Stimulated activated CD4-positive, alpha-beta T cell treated with anti-CD3 and anti-CD28 coated beads, Interleukin-2, amount 100 ng/mL, for 48 hours (primary cell): Measurements from ENCODE around the gene FAM13C.

Experiments used
- DNase-seq, 2 donors: peaks; one replicate each; pipeline ENCODE4 v3.0.0-alpha.2; 2020

FAM13C gene

DNA sequence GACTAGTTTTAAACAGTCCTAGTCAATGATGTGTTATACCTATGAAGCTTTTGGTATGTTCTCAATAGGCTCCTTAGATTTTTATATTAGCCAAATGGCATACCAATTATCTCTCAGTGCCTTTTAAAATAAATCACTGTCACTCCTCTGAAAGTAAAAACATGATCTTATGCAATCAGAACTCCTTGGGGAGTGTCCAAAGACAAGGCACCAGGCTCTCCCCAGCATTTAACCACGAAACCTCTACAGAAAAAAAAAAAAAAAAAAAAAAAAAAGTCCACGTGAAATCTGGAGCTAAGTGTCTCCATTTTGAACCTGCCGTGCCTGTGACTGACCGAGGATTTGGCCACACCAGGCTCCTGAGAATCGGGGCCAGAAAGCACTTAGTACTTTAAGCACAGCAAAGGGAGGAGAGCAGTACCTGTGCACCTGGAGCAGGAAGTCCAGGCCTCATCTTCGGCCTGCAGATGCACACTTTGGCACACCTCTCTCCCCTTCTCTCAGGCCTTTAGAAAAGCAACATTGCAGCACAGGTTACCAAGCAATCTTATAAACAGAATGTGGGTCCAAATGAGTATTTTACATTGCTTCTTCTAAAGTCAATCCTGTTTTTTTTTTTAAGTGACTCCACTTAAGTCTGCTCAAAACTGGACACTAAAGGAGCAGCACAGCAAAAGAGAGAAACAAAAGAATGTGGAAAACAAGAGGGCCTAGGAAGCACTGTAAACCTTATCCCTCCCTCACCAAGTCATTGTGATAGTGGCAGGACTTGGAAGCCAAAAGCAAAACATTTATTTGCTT lies 1.5 kb downstream of the FAM13C start:
- no peak for DNase-seq

DNA sequence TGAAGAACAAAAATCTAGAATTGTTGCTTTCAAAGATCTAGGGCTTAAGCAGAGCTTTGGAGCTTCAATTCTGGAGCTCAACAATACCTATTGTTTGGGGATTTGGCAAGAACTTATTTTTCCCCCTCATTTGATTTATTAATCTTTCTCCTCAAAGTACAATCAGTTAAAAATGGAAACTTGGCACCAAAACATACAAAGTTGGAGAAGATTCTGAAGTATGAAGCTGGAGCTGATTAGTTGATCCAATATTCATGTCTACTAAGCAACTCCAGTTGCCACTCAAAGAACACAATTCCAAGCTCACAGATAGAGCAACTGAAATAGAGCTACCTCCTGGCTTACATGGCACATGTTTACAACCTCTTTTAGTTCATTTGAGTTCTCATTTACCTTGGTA lies 3.8 kb downstream of the FAM13C start:
- no peak for DNase-seq

DNA sequence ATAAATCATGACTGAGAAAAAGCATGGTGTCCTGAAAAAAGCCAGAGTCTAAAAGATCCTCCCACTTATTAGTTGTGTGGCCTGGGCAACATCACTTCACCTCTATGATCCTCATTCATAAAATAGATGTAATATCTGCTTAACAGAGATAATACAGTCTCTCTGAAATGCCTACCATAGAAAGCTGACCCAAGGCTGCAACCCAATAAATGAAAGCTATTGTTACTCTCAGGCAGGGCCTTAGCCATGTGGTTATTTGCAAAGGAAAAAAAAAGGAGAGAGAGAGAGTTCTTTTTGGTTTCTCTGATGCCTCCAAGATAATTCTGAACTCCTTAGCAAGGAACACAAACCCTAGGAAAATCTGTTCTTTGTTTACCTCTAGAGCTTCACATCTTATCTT lies 7.9 kb downstream of the FAM13C start:
- DNase-seq: no peak

DNA sequence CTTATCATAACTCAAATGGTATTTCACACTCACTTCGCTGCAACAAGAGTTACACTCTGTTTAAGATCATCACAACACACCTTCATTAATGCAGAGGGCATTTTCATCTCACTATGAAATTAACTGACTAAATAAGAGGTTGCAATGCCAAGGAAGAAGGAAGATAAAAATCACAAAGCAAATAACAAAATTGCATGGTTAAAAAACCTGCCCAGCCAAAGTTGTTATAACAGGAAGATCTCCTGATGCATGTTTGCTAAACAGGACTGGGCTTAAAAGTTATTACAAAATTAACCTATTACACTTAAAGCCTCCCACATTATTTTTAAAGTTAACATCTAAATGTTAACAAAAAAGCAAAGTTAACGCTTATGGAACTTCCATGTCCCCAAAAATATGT lies 11.8 kb downstream of the FAM13C start:
- no peak for DNase-seq

DNA sequence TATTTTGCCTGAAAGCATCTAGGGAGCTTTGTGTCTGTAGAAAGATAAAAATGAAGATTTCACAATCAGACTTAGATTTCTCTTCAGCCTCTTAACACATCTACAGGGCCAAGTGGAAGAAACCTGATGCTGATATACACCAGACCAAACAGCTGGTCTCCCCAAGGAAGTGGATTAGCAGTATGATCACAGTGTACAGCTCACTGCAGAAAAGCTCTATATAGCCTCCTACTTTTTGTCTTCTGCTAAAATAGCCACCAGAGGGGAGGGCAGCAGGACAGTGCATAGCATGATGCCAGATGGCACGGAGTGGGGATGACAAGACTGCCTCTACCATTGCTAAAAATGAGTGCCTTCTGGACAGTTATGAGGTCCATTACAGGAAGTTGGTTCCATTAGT lies 16.0 kb downstream of the FAM13C start:
- DNase-seq: no peak

DNA sequence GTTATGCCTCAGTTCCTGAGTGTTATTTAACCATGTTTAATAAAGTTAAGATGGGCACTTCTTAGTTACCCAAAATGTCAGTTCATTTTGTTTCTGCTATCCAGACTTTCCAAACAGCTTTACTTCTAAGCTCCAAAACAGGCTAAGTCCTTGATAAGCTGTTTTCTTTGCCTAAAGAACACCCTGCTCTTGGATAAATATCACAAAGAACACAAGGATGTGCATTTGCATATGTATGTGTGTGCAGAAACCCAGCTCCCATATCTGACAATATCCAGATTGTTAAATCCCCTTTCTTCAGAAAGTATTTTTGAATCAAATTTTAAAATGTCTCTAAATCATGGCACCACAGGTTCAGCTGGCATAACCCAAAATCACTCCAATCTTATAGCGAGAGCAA lies 19.6 kb downstream of the FAM13C start:
- no peak for DNase-seq

DNA sequence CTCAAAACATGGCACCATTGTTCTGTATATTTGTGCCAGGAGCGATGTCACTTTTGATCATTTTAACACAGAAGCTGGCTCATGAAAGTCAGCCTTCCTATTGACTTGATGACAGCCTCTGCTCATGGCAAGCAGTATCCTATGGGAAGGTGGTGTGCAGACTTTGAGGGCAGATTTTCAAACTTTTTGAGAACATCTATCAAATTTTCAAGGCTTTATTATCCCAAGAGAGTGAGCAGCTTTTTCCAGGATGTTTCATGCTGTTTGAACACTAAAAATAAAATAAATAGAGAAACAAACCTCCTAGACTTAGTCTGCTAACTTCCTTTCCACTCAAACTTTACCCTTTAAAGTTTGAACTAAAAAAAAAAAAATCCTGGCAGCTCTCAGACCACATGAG lies 20.3 kb downstream of the FAM13C start:
- no peak for DNase-seq

DNA sequence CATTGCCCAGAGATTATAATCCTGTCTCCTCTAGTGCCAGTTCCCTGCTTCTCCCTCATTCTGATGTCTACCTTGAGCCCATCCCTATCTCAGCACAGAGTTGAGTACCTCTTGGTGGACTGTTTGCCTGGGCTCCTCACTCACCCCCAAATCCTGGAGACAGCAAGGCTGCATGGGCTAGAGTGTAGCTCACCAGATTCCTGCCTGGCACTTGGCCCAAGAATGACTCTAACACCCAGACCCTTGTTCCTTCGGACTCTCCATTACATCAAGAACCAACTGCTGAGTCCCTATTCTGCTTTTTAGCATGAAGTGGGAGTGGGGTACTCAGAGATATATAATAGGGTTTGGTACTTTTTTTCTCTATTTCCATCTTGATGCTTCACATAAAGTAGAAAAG lies 22.1 kb downstream of the FAM13C start:
- DNase-seq: no peak

DNA sequence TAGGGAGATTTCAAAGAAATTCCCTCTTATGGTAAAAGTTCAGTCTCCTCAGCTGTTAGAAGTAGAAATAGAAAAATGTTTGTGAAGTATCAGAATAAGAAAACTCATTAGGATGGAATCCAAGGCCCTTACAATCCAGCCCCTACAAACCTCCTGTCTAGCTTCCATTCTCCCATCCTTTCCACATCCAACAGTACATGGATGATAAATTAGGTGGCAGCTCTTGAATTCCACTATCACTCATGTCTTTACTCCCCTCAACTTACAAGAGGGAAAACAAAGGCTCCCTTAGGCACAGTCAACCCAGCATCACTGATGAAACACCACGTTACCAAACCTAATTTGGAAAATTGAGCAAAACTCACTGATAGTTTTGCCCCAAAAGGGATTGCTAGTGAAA lies 23.0 kb downstream of the FAM13C start:
- DNase-seq: no peak

DNA sequence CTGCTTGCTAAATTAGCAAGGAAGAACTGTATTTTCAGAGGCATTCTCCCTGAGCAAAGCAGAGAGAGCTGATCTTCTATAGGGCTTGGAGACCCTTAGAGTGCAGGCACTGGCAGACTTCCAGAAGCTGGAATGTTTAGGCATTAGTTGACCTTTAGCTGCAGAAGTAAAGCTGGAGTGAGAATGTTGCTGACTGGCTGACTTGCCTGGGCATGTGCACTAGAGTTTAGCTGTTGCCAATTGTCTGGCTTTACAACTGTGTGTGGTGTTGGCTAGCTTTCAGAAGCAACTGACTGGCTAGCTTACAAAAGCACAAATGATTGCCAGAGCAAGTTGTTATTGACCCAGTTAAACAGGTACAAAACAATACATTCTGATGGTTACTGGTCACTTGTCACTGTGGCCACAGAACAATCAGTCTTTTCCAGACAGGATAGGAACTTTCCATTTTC lies 25.1 kb downstream of the FAM13C start:
- no peak for DNase-seq

DNA sequence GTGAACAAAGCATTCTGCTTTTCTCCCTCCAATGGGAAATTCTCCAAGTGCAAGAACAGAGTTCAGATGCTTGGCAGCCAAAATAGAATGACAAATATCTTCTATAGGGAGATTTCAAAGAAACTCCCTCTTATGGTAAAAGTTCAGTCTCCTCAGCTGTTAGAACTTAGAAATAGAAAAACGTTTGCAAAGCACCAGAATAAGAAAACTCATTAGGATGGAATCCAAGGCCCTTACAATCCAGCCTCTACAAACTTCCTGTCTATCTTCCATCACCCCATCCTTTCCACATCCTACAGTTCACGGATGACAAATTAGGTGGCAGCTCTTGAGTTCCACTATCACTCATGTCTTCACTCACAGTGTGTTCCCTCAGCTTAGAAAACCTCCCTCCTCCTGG lies 25.7 kb downstream of the FAM13C start:
- DNase-seq: no peak

DNA sequence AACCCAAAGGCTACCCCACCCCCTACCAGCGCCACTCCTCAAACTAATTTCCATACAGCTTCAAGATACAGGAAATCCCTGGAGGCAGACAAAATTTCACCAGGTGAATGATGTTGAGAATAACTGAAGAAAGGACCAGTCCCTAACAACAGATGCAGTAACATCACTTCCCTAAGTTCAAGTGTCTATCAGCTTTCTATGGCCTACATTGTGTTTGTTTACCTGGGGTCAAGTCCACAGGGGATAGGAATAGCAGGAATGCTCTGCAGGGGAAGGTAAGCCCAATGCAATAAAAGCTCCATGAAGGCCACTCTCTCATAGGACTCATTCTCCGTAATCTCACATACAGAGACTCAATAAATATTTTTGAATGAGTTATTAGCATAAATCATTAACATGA lies 26.9 kb downstream of the FAM13C start:
- no peak for DNase-seq

DNA sequence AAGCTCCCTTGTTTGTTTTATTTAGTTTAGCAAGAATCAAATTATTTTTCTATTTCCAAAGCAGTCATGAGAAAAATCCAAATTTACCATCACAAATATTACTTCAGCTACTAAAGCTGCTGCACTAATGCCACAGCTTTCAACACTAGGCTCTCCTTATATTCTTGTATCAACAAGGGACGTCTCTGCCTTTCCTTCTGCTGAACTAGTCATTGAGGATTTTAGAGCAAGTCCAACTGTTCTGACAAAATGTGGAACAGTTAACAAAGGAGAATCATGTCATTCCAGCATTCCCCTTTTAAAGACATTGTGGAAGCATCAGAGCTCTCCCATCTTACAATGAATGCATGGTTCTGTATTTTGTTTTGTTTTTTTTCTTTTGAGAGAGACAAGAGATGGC lies 28.6 kb downstream of the FAM13C start:
- DNase-seq: no peak

DNA sequence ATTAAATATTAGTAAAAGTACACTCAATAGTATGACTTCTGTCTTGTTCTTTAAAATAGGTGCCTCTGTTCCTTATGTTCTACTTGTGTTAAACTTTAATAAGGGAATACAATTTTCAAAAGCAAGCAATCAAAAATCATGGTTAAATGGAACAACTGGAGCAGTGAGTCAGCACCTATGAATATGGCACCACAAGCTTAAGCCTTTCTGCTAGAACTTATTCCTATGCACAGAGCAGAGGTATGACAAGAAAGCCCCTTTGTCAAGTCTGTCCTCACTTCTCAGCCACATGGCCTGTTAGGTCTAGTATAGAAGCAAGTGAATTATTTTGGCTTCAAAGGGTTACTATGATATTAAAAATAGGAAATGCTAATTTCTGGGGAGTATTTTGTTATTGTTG lies 29.8 kb downstream of the FAM13C start:
- no peak for DNase-seq

DNA sequence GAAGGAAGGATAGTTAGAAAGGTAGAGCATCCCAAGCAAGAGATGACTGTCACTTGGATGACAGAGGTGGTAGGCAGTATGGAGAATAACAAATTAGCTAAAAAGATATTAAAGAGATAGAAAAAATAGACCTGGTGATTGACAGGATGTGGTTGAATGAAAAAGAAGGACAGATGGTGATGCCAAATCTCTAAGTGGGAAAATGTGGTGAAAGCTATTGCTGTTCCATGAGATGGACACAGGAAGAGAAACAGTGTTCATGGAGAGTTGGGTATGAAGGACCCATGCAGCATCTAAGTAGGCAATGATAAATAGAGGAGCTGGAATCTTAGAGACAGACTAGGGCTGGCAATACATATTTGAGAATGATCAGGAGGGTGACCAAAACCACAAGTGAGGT lies 30.7 kb downstream of the FAM13C start:
- DNase-seq: no peak

DNA sequence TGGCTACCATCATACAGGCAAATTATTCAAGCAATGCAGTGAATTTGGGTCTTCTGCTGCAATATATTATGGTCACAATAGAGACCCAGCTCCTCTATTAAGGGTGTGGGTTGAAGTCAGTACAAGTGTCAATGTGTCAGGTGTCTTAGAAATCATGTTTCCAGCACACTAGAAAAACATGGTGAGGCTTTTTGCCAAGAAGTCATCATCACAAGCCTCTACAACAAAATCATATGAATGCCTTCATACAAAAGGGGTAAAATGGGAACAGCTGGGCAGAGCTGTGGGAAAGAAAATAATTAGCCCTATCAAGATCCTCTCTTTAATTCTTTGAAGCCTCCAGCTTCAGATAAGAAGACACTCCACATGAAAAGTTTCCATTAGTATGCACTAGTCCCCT lies 37.2 kb downstream of the FAM13C start:
- no peak for DNase-seq

DNA sequence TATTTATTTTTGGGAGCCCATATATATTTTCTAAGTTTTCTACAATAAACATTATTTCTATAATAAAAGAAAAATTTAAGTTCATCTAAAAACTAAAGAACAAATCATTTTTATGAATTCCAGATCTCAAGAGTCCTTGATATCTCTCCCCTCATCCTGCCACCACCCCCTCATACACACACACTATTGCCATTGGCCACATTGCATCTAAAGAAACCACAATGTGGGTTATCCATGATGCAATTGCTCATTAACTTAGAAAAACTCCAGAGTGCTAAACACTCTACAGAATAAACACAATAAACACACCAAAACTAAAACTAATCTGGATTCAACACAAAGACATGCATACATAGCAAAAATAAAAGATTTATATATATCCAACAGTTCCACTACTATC lies 37.8 kb downstream of the FAM13C start:
- no peak for DNase-seq

DNA sequence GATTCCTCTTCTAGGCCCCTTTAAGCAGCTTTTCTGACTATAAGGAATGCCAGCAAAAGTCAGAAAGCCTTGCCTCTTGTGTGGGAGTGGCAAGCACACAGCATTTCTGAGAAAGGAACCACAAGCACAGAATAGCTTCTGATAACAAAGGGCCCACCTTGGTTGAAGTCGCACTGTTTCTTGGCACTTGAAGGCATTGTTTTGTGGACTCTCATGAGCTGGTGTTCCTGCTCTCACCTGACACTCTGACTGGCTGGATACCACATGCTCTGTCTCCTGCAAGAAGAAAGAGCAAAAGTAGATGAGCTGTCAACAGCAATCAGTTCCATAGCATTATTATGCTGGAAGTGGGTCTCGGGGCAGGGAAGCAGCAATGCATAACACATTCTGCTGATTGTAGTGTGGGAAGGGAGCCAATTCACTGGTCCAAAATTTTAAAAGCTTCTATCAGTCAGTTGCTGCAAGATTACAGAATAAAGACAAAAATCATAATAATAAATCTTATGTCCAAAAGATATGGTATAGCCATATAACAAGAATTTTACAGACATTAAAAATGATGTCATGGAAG lies 38.4 kb downstream of the FAM13C start:
- no peak for DNase-seq

DNA sequence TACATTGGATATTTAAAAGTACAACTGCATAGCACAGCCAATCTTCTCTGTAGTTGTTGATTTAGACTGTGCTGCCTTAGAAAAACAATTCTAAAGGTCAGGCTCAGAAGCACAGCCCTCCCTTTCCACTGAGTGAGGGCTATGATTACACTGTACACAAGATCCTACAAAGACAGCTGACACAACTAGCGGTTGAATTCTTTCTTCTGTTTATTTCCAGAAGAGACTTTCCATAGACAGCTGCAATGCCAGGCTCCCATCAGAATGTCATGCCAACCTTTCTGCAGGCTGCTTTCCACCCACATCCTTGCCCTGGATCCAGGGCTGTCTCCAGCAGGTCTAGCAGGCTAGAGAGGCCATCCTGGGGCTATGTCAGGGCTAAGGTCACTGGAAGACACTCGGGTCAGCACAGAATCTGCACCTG lies 39.3 kb downstream of the FAM13C start:
- no peak for DNase-seq

DNA sequence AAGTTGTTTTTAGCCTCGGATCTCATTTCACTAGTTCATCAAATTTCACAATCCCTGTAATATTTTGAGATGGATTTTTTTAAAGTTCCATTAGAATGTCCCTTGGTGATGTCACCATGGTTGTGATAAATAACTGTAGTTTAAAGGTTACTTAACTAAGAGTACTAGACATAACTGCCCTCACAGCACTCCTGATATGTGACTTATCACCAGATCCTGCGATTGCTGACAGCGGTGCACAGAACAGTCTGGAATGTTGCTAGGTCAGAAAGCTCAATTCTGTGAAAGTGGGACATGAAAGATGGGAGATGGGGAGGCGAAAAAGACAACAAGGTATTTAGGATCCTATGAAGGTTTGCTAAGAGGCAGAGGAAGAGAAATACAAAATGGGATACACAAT lies 40.2 kb downstream of the FAM13C start:
- no peak for DNase-seq

DNA sequence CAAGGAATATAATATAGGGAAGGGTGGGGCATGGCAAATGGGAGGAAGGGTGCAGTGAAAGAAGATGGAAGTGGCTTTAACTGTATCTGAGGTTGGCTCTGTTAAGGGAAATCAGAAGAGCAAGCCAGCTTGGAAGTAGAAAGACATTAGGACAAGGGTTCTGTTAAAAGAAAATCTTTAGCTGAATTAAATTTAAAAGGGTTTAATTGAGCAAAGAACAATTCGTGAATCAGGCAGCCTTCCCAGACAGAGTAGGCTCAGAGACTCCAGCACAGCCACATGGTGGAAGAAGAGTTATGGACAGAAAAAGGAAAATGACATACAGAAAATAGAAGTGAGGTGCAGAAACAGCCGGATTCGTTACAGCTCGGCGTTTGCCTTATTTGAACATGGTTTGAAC lies 42.0 kb downstream of the FAM13C start:
- no peak for DNase-seq

DNA sequence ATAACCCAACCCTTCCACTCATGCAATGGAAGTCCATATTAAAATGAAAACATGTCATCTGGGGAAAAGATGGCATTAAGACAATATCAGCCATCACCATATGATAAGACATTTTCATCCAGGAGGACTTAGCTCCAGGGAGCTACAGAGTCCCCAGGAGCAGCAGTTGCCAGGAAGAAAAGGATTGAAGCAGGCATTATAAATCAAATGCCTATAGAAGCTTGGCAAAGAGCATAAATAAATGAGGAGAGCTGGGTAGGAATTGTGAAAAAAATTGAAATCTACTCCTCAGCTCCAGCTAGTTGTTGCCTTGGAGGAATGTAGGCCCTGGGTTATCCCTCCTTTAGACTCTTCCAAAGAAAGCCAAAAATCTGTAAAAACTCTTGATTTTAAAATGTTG lies 42.5 kb downstream of the FAM13C start:
- DNase-seq: no peak

DNA sequence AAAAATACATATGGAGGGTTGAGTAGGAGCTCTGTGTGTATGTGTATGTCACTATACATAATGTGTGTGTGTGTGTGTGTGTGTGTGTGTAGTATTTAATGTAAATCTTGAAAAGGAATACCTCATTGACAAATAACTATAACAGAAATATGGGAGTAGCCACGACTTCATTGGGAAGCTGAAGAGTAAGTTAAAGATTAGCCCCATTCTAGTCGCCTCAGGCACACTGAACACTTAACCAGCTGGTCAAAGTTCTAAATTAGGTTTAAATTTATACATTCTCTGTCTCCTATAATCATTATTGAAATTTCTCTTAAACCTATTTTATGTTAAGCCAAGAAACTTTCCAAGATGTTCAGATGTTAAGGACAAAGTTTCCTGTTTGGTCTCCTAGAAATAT lies 45.3 kb downstream of the FAM13C start:
- DNase-seq: no peak

DNA sequence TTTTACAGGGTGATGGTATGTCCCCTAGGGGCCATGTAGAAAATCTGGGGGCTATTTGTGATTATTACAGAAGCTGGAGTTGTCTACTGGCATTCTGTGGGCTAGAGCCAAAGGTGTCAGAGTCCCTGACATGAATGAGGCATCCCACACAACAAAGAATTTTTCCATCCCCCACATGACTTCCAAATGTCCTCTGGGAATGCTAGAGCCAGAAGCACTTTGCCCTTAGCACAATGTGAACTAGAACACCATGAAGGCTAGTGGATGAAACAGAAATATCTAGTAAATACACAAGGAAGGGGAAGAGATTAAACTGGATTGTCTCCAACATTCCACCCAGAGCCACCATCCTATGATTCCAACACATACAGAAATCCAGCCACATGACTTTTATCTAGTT lies 46.9 kb downstream of the FAM13C start:
- no peak for DNase-seq

DNA sequence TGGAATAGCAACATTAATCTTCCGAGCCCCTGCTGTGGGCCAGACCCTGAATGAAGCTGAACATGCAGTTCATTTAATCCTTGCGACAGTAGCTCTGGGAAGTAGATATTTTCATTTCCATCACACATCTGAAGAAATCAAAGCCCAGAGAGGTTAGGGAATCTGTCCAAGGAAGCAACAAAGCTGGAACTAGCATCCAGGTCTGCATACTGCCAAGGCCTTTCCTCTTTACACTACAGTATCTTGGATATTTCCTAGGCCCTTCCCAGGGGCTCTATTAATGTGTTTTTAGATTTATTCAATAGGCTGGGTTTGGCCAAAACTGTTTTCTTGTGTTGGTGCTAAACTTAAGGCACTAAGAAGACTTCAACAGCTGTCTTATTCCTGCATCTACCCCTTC lies 48.1 kb downstream of the FAM13C start:
- DNase-seq: no peak
